ENCODE results near the gene EFL1.

EFL1 gene

GRCh38 chr15:82124331-82125263 lies 137.9 kb downstream of the EFL1 start:
- no peak for DNase-seq (ENCODE audit: low spot score)

- no peak for DNase-seq (ENCODE audit: low spot score)
These were observed 139.7 kb downstream of the EFL1 start for GRCh38 chr15:82122746-82123400.

DNA sequence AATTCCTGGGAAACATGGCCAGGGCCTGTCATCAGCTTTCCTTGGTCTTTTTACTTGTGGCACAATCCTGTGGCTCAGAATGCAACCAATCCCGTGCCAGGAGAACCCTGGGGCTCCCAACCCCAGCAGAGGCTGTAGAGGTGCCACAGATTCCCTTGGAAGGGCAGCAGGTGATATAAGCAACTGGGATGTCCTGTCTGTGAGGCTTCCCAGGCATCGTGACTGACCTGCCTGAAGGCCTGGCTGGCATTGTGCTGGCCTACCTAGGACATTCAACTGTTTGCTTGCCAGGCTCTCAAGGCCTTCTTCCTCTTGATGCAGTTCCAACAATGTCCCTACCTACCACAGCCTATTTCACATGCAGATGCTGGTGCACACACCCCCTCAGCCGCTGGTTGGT lies 144.5 kb downstream of the EFL1 start:
- no peak for DNase-seq (ENCODE audit: low spot score)

DNA sequence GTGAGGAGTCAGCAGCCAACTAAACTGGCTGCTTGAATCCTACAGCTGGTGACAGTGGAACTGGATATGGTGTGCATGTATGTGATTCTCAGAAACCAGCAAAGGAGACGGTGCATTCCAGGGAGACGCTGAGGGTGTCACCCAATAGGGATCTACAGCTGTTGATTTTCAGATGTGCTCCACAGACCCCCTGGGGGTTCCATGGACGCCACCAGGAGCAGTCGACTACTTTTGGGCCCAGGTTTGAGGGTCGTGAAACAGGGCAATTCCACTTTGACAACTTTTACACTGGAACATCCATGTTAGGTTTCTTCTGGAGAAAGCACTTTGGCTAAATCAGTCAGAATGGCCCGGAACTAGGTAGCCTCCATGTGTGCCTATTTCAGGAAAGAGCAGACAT lies 145.2 kb downstream of the EFL1 start:
- DNase-seq (ENCODE audit: low spot score): no peak

DNA sequence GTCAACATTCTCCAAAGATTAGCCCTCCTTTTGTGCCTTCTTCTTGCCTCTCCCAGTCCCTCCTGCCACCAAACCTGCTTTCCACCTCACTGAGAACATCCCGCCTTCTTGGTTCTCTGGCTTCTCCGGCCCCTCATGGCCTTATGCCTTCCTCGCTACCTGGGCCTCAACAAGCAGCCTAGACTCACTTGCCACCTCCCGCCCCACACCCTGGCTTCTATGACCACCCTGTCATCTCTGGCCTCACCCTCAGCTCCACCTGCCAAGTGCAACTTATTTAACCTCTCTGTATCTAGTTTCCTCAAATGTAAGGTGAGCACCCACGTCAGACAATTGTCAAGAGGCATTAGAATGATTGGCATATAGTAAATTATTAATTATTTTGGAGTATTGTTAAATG lies 147.9 kb downstream of the EFL1 start:
- no peak for DNase-seq (ENCODE audit: low spot score)

DNA sequence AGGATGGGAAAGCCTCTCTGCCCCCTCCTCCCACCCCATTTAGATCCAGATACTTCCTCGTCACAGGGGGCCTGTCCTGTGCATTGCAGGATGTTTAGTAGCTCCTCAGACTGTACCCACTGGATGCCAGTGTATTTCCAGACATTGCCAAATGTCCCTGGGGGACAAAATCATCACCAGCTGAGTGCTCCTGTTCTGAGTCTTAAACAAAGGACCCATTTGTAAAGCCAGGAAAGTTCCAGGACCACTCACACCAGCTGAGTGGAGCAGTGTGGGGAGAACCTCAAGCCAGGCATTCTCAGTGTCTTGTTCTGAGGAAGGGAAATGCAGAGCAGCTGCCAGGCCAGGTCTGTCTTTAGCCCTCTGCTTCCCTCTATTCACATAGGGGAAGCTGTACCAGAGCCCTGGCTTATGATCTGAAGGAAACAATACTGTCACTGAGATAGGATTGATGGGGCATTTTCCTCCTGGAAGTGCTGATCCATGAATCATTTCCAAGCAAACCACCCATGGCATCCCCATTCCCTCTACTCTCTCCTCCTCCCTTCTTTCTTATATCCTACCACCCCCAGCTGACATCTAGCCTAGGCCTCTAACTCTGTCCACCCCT lies 149.3 kb downstream of the EFL1 start:
- DNase-seq (ENCODE audit: low spot score): no peak

GRCh38 chr15:82111918-82112317 lies 150.6 kb downstream of the EFL1 start:
- no peak for DNase-seq (ENCODE audit: low spot score)

- DNase-seq (ENCODE audit: low spot score): no peak
These were observed 152.4 kb downstream of the EFL1 start for GRCh38 chr15:82110144-82110543.

- peak; percentile 49 for DNase-seq (ENCODE audit: low spot score)
These were observed 153.9 kb downstream of the EFL1 start for GRCh38 chr15:82108489-82109078.

DNA sequence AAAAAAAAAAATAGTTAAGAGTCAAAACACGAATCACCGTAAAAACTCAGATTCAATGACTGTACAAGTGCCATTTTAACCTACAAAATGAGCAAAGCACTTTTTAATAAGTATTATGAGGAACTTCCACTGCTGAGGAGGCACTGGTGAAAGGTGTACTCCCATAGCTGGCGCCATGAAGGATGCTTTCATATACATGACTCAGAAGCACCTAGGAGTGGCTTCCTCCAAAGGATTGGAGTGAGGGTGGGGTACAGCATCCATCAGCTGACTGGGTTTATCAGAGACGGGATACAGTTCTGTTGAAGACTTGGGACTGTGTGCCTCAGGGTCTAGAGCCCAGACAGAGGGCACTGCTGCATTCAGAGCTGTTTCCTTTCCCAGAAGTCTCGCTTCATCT lies 155.9 kb downstream of the EFL1 start:
- no peak for DNase-seq (ENCODE audit: low spot score)

DNA sequence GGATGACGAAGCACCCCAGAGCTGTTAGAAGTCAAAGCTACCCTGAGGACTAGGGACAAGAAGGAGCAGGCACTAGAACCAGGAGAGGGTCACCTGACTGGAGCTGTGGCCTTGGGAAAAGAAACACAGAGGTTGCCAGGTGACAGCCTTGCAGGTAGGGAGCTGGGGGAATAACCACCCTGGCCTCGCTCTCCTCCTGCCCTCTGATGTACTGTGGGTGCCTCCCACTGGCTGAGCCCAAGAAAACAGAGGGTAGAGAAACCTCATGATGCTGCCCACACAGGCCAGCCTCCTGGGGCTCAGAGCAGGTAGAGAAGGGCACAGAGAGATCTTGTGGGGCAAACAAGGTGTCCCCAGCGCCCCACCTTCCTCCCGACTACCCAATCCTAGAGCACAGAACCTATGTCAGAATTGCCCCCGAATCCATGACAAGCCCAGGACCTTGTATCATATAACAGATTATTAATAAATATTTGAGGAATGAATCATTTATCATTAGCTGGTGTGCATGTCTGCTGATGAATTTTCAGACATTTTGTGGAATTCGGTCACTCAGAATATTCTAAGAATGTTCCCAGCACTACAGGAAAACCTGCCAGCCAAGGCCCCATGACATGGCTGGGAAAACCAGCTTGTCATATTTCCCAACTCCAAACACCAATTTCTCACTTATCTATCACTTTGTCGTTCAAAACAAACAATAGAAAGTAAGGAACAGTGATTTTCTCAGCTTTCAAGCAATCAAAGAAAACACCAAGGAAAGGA lies 156.9 kb downstream of the EFL1 start:
- DNase-seq (ENCODE audit: low spot score): no peak

GRCh38 chr15:82103468-82103867 lies 159.1 kb downstream of the EFL1 start:
- no peak for DNase-seq (ENCODE audit: low spot score)

- DNase-seq (ENCODE audit: low spot score): no peak
These were observed 162.2 kb downstream of the EFL1 start for GRCh38 chr15:82100111-82100929.

GRCh38 chr15:82098674-82099073 lies 163.9 kb downstream of the EFL1 start:
- no peak for DNase-seq (ENCODE audit: low spot score)

- no peak for DNase-seq (ENCODE audit: low spot score)
These were observed 166.7 kb downstream of the EFL1 start for GRCh38 chr15:82095803-82096202.

DNA sequence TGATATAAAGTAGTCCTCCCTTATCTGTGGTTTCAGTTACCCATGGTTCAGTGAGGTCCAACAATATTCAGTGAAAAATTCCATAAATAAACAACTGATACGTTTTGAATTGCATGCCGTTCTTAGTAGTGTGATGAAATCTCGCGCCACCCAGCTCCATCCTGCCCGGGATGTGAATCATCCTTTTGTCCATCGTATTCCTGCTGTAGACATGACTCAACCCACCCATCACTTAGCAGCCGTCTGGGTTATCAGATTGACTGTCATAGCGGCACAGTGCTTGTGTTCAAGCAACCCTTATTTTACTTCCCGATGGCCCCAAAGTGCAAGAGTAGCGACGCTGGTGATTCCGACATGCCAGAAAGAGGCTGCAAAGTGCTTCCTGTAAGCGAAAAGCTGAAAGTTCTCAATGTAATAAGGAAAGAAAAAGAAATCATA lies 168.7 kb downstream of the EFL1 start:
- DNase-seq (ENCODE audit: low spot score): no peak

DNA sequence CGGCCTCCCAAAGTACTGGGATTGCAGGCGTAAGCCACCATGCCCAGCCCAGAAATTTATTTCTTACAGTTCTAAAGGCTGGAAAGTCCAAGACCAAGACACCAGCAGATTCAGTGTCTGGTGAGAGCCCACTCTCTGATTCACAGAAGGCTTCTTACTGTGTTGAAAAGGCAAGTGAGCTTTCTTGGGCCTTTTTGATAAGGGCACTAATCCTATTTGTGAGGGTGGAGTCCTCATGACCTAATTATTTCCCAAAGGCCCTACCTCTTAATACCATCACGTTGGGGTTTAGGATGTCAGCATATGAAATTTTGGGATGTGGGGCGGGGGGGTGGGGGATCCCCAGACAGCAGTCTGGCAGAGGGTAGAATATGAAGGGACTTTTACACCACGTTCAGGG lies 169.2 kb downstream of the EFL1 start:
- DNase-seq (ENCODE audit: low spot score): no peak

- DNase-seq (ENCODE audit: low spot score): no peak
These were observed 170.8 kb downstream of the EFL1 start for GRCh38 chr15:82091636-82092140.

DNA sequence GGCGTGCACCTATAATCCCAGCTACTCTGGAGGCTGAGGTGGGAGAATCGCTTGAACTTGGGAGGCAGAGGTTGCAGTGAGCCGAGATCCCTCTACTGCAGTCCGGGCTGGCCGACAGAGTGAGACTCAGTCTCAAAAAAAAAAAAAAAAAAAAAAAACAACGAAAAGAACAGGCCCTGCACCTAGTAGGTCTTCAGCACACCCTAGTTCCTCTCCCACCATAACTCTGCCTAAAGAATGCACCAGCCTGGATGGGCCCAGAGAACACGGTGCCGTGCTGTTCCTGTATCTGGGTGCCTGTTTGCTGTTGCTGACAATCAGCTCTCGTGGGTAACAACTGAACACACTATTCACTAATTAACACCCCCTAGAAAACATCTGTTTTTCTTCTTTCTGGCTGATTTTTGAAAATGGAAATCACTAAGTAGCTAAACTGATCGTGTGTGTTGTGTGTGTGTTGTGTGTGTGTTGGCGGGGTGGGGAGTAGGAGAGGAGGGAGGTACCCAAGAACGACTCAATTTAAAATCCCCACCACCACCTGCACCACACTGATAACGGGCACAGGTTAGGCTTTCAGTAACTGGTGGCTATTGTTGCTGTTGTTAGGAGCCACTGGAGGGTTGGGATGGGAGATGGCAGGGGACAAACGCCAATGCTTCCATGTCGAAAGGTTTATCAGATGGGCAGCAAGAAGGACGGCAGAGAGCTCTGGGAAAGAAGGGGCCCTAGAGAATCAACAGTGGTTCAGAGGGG lies 176.1 kb downstream of the EFL1 start:
- DNase-seq (ENCODE audit: low spot score): no peak
